ENCODE measurements around the gene RIPOR2. TPM values are rescaled to one million over a fixed set of nuclear protein-coding genes. Genes with fewer than 3 reads are reported as not detected.

Gene RIPOR2
- total RNA-seq, 4 donors from 2014 or later: 1.2 to 16.7 (median 5.2) TPM

- no peaks in the 10 kb centered on the region for H3K9me3 ChIP-seq
- peaks cover 0 to 14% (median 3%) of the 10 kb centered on the region in 4 donors for H3K36me3 ChIP-seq
- peak overlapping the region in 3 of 4 donors; percentile 92 to 99 (median 99) for H3K27ac ChIP-seq
- H3K4me1 ChIP-seq: peaks cover 3 to 32% (median 13%) of the 10 kb centered on the region in 4 donors
- no peak for DNase-seq
- no peaks in the 10 kb centered on the region for H3K27me3 ChIP-seq
- intact Hi-C loops (cut with DNase I; ENCODE audit: low total_unique reads): no loop called here
- 33 to 40% methylated on average over 1 of the region's 1 CpG for WGBS, 2 donors (ENCODE audit: low coverage in 1 of 2)
- H3K4me3 ChIP-seq: peak overlapping the region in 3 of 4 donors; percentile 17 to 81 (median 78)
- in situ Hi-C loops (cut with MboI; ENCODE audit: low pct_ligation_motif_present in 1 of 4, low pct_unique_long_range_greater_than_20kb in 1 of 4, low sequenced_read_pairs in 3 of 4): loop anchor here in 1 of 4 donors (10.0 kb wide), 1 partner anchor 72 kb away; no protein-coding TSS in a partner anchor
- TF ChIP-seq POLR2AphosphoS5 (IDR thresholded peaks at IDR 0.05) (no peak), CTCF (IDR thresholded peaks at IDR 0.05) (no peak)
Observed at GRCh38 chr6:24777227-24777626, 158.5 kb downstream of the RIPOR2 start.

GRCh38 chr6:24775520-24776058 is 160.2 kb downstream of the RIPOR2 start:
- DNase-seq: no peak
- Histone ChIP-seq H3K36me3 (peaks cover 0 to under 1% (median 0%) of the 10 kb centered on the region in 4 donors), H3K27ac (peak overlapping the region; percentile 92 to 99 (median 98)), H3K27me3 (no peaks in the 10 kb centered on the region), H3K4me3 (peak overlapping the region; percentile 68 to 91 (median 80)), H3K4me1 (peaks cover 3 to 32% (median 11%) of the 10 kb centered on the region in 4 donors), H3K9me3 (no peaks in the 10 kb centered on the region)
- in situ Hi-C loops (cut with MboI; ENCODE audit: low pct_ligation_motif_present in 1 of 4, low pct_unique_long_range_greater_than_20kb in 1 of 4, low sequenced_read_pairs in 3 of 4) (loop anchor here in 1 of 4 donors (10.0 kb wide), 1 partner anchor 71 kb away; no protein-coding TSS in a partner anchor), intact Hi-C loops (cut with DNase I; ENCODE audit: low total_unique reads) (no loop called here)
- TF ChIP-seq POLR2A (IDR thresholded peaks at IDR 0.05): no peak
- TF ChIP-seq EP300 (IDR thresholded peaks at IDR 0.05; ENCODE audit: low read depth): no peak
- no peak for TF ChIP-seq CTCF (IDR thresholded peaks at IDR 0.05)
- TF ChIP-seq POLR2AphosphoS5 (IDR thresholded peaks at IDR 0.05): no peak
- 2 to 6% methylated on average over 18 to 20 of the region's 20 CpGs for WGBS, 2 donors (ENCODE audit: low coverage in 1 of 2)

- peak in 1 of 5 experiments; percentile 15 for TF ChIP-seq CTCF (IDR thresholded peaks at IDR 0.05)
- no peak for TF ChIP-seq EP300 (IDR thresholded peaks at IDR 0.05; ENCODE audit: low read depth)
- peak; percentile 80 for TF ChIP-seq POLR2A (IDR thresholded peaks at IDR 0.05)
- peak; percentile 75 to 89 (median 83) for TF ChIP-seq POLR2AphosphoS5 (IDR thresholded peaks at IDR 0.05)
- intact Hi-C loops (cut with DNase I; ENCODE audit: low total_unique reads): no loop called here
- Histone ChIP-seq H3K4me1 (peaks cover 3 to 32% (median 9%) of the 10 kb centered on the region in 4 donors), H3K36me3 (no peaks in the 10 kb centered on the region), H3K27ac (peak within 1 kb of the TSS; percentile 92 to 99 (median 98)), H3K27me3 (no peaks in the 10 kb centered on the region), H3K4me3 (peak within 1 kb of the TSS; percentile 68 to 91 (median 80)), H3K9me3 (no peaks in the 10 kb centered on the region)
- in situ Hi-C loops (cut with MboI; ENCODE audit: low pct_ligation_motif_present in 1 of 4, low pct_unique_long_range_greater_than_20kb in 1 of 4, low sequenced_read_pairs in 3 of 4): loop anchor here in 2 of 4 donors (5.0 to 25.0 kb wide), 3 partner anchors 58 to 188 kb away; partner anchors contain the start of gene C6orf62 (in 1 of the 2)
- DNase-seq: peak; percentile 99
- WGBS, 2 donors (ENCODE audit: low coverage in 1 of 2): 0% methylated on average over 2 to 57 of the region's 75 CpGs
Observed at GRCh38 chr6:24774696-24775519, 160.9 kb downstream of the RIPOR2 start, which contains the start of gene GMNN. TSS of gene GMNN (plus strand) at chr6:24774937. CDS start at chr6:24777247, 2,310 bp downstream.

- in situ Hi-C loops (cut with MboI; ENCODE audit: low pct_ligation_motif_present in 1 of 4, low pct_unique_long_range_greater_than_20kb in 1 of 4, low sequenced_read_pairs in 3 of 4): loop anchor here in 3 of 4 donors (5.0 to 25.0 kb wide), 3 partner anchors 181 to 186 kb away; no protein-coding TSS in a partner anchor
- no peak overlapping the region for H3K27ac ChIP-seq
- no peak for TF ChIP-seq CTCF (IDR thresholded peaks at IDR 0.05)
- TF ChIP-seq EP300 (IDR thresholded peaks at IDR 0.05; ENCODE audit: low read depth): no peak
- no peak for TF ChIP-seq POLR2AphosphoS5 (IDR thresholded peaks at IDR 0.05)
- no peak for TF ChIP-seq POLR2A (IDR thresholded peaks at IDR 0.05)
- no peaks in the 10 kb centered on the region for H3K27me3 ChIP-seq
- peaks cover 0 to 8% (median 0%) of the 10 kb centered on the region in 4 donors for H3K4me1 ChIP-seq
- H3K36me3 ChIP-seq: no peaks in the 10 kb centered on the region
- WGBS, 2 donors (ENCODE audit: low coverage in 1 of 2): 93 to 96% methylated on average over 3 to 5 of the region's 5 CpGs
- DNase-seq: no peak
- no peaks in the 10 kb centered on the region for H3K9me3 ChIP-seq
- intact Hi-C loops (cut with DNase I; ENCODE audit: low total_unique reads): loop anchor here (10.0 kb wide), 1 partner anchor 184 kb away; no protein-coding TSS in a partner anchor
- no peak overlapping the region for H3K4me3 ChIP-seq
Observed at GRCh38 chr6:24768361-24768760, 167.4 kb downstream of the RIPOR2 start.

Data from transverse colon (tissue), 4 donors.